ENCODE measurements around the gene RABGAP1L.

GRCh38 chr1:174871886-174872285 is 712.6 kb downstream of the RABGAP1L start:
- no peak for TF ChIP-seq CTCF (optimal IDR thresholded peaks at IDR 0.05 in 1 of 3, IDR thresholded peaks at IDR 0.05 in 1 of 3, conservative IDR thresholded peaks at IDR 0.05 in 1 of 3; ENCODE audit: extremely low read depth in 1 of 3, insufficient read depth in 2 of 3, low read length in 3 of 3)
- TF ChIP-seq EZH2 (IDR thresholded peaks at IDR 0.05; ENCODE audit: low read length) = no peak

Data from keratinocyte (primary cell).